HG02852 (cell line): ENCODE measurements around the gene ARMC10.
"Not testable (repeated sequence)": the region's sequence is repeated elsewhere in the genome, so short reads cannot be mapped to it uniquely, and the experiment has no call there.

Experiments
- ATAC-seq: cut with Tn5 transposase; IDR thresholded peaks from one replicate; pipeline ENCODE4 v1.9.1; 2021; ENCODE audit warnings: mild to moderate bottlenecking, moderate library complexity; ENCODE audit not compliant: unreplicated experiment

The ARMC10 gene

GRCh38 chr7:103077318-103077717, 2.4 kb downstream of the ARMC10 start:
- ATAC-seq = no peak

GRCh38 chr7:103078226-103078625, 3.3 kb downstream of the ARMC10 start:
- ATAC-seq = not testable (repeated sequence)

GRCh38 chr7:103079836-103080235, 4.9 kb downstream of the ARMC10 start:
- ATAC-seq = no peak

GRCh38 chr7:103080923-103081322, 6.0 kb downstream of the ARMC10 start:
- ATAC-seq = no peak

GRCh38 chr7:103082497-103082896, 7.6 kb downstream of the ARMC10 start:
- ATAC-seq = no peak

- ATAC-seq = no peak
These were observed 8.3 kb downstream of the ARMC10 start for GRCh38 chr7:103083210-103083609.

GRCh38 chr7:103092321-103092720, 17.4 kb downstream of the ARMC10 start:
- not testable (repeated sequence) for ATAC-seq

- no peak for ATAC-seq
These were observed 18.5 kb downstream of the ARMC10 start for GRCh38 chr7:103093429-103093828.

- ATAC-seq = no peak
These were observed 19.2 kb downstream of the ARMC10 start for GRCh38 chr7:103094102-103094501.

- ATAC-seq = not testable (repeated sequence)
These were observed 20.6 kb downstream of the ARMC10 start for GRCh38 chr7:103095558-103095957.

GRCh38 chr7:103097041-103097440, 22.1 kb downstream of the ARMC10 start:
- no peak for ATAC-seq

GRCh38 chr7:103100348-103100747, 25.4 kb downstream of the ARMC10 start:
- ATAC-seq = no peak

- no peak for ATAC-seq
These were observed 26.6 kb downstream of the ARMC10 start for GRCh38 chr7:103101543-103101942.

GRCh38 chr7:103106005-103106702, 31.2 kb downstream of the ARMC10 start:
- no peak for ATAC-seq

GRCh38 chr7:103106703-103107070, 31.7 kb downstream of the ARMC10 start:
- not testable (repeated sequence) for ATAC-seq

GRCh38 chr7:103113164-103113563, 38.2 kb downstream of the ARMC10 start:
- ATAC-seq = no peak

GRCh38 chr7:103114576-103115008, 39.7 kb downstream of the ARMC10 start:
- no peak for ATAC-seq

GRCh38 chr7:103115771-103116170, 40.8 kb downstream of the ARMC10 start:
- no peak for ATAC-seq

GRCh38 chr7:103116511-103116910, 41.6 kb downstream of the ARMC10 start:
- no peak for ATAC-seq

GRCh38 chr7:103116991-103117390, 42.1 kb downstream of the ARMC10 start:
- no peak for ATAC-seq

- no peak for ATAC-seq
These were observed 42.5 kb downstream of the ARMC10 start for GRCh38 chr7:103117465-103117864.

- no peak for ATAC-seq
These were observed 44.9 kb downstream of the ARMC10 start for GRCh38 chr7:103119791-103120291.

- no peak for ATAC-seq
These were observed 45.4 kb downstream of the ARMC10 start for GRCh38 chr7:103120362-103120761.
